IMR-90 (cell line): ENCODE data around the gene SLC48A1.

Experiments
- BHLHE40 ChIP-seq: fragments of 150-350 bp; IDR thresholded peaks from 2 replicates; pipeline ENCODE4 v1.6.1; 2016; ENCODE audit warnings: mild to moderate bottlenecking, low read depth, low read length
- CEBPB ChIP-seq: IDR thresholded peaks from 2 replicates; pipeline ENCODE4 v1.6.1; 2012; ENCODE audit warnings: low read depth, low read length, improper control_type of control experiment
- TF ChIP-seq, protein P1 (sequence below): conservative IDR thresholded peaks from 2 replicates; pipeline ENCODE4 v1.5.1; 2012; ENCODE audit warnings: mild to moderate bottlenecking, low read depth, low read length, improper control_type of control experiment
- TF ChIP-seq, protein P2 (sequence below): fragments of 150-350 bp; IDR thresholded peaks from 2 replicates; pipeline ENCODE4 v1.6.1; 2016; ENCODE audit warnings: low read depth, mild to moderate bottlenecking, low read length, moderate library complexity, borderline replicate concordance

DNA sequence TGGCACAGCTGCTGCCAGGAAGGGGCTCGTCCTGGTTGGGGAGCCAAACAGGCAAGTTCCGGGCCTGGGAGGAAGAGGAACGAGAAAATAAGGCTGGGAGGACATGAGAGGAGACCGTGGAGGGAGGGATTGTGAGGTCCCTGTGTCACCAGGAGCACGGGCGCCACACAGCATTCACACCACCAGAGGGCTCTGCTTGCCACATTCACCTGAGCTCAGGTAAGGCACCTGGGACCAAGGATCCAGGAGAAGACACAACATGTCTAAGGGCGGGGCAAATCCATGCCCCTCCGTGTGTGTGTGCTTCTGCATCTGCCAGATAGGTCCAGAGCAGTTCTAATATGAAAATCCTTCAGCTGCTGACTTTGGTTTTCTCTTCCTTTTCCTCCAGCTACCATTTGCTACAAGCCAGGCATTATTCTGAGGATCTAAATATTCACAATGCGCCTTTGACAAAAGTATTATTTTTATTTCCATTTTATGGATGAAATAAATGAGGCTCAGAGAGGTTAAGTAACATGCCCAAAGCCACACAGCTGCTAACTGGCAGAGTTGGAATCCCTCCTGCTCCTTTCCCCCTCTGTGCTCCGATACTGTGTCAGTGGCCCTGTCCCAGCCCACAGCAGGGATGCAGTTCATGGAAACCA is 28.9 kb upstream of the SLC48A1 start:
- TF ChIP-seq, protein P1, sequence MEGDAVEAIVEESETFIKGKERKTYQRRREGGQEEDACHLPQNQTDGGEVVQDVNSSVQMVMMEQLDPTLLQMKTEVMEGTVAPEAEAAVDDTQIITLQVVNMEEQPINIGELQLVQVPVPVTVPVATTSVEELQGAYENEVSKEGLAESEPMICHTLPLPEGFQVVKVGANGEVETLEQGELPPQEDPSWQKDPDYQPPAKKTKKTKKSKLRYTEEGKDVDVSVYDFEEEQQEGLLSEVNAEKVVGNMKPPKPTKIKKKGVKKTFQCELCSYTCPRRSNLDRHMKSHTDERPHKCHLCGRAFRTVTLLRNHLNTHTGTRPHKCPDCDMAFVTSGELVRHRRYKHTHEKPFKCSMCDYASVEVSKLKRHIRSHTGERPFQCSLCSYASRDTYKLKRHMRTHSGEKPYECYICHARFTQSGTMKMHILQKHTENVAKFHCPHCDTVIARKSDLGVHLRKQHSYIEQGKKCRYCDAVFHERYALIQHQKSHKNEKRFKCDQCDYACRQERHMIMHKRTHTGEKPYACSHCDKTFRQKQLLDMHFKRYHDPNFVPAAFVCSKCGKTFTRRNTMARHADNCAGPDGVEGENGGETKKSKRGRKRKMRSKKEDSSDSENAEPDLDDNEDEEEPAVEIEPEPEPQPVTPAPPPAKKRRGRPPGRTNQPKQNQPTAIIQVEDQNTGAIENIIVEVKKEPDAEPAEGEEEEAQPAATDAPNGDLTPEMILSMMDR = no peak; the same call in 1 of the 2 replicates
- TF ChIP-seq, protein P2, sequence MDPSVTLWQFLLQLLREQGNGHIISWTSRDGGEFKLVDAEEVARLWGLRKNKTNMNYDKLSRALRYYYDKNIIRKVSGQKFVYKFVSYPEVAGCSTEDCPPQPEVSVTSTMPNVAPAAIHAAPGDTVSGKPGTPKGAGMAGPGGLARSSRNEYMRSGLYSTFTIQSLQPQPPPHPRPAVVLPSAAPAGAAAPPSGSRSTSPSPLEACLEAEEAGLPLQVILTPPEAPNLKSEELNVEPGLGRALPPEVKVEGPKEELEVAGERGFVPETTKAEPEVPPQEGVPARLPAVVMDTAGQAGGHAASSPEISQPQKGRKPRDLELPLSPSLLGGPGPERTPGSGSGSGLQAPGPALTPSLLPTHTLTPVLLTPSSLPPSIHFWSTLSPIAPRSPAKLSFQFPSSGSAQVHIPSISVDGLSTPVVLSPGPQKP = no peak
- no peak for TF ChIP-seq CEBPB
- no peak for TF ChIP-seq BHLHE40
